Ovary (tissue), 3 donors: Measurements from ENCODE around the gene CNTD1.

Experiments
- CTCF ChIP-seq, 3 donors: fragments of 450-650 bp in 2 of 3; fragments of 200-600 bp in 1 of 3; IDR thresholded peaks; one replicate each; pipeline versions ENCODE4 v1.5.1 to v1.8.0; 2016 to 2022; ENCODE audit warnings: antibody characterized with exemption in 3 of 3, mild to moderate bottlenecking in 1 of 3
- POLR2A ChIP-seq: fragments of 450-650 bp; IDR thresholded peaks from one replicate; pipeline ENCODE4 v1.6.1; 2017; ENCODE audit warnings: antibody characterized with exemption, mild to moderate bottlenecking, moderate library complexity
- donor health status: DM: no; HTN: no; CAD: no.

- no peak for TF ChIP-seq CTCF (IDR thresholded peaks at IDR 0.05)
- TF ChIP-seq POLR2A: no peak
Measured at GRCh38 chr17:42780851-42781638, 17.6 kb upstream of the CNTD1 start.
